ENCODE measurements around the gene NEU3. TPM values are rescaled to one million over a fixed set of nuclear protein-coding genes. Genes with fewer than 3 reads are reported as not detected.

Gene NEU3
- total and polyA plus RNA-seq, 2 of the 13 experiments (the other 11 are each of a cell fraction or from before 2014, with no cell fraction given): 6.3 to 15.3 TPM

GRCh38 chr11:75031771-75032549 is 43.2 kb downstream of the NEU3 start (continued):
- 0 out of 2 replicates have a peak, but pooled peaks have one; percentile 34 for TF ChIP-seq CAMTA2 (CRISPR knock-in tag; IDR thresholded peaks at IDR 0.05; ENCODE audit: borderline replicate concordance)
- no peak for TF ChIP-seq FIP1L1 (IDR thresholded peaks at IDR 0.05; ENCODE audit: borderline replicate concordance, insufficient read depth, low read depth, low read length)
- TF ChIP-seq STAT6 (CRISPR knock-in tag; IDR thresholded peaks at IDR 0.05; ENCODE audit: borderline replicate concordance): no peak
- TF ChIP-seq HOXA5 (CRISPR knock-in tag; IDR thresholded peaks at IDR 0.05): no peak
- peak; percentile 23; the same call in 1 of the 2 replicates for TF ChIP-seq ZNF350 (CRISPR knock-in tag; IDR thresholded peaks at IDR 0.05; ENCODE audit: borderline replicate concordance, low read depth)
- 0 out of 2 replicates have a peak, but pooled peaks have one; percentile 46 for TF ChIP-seq KDM5B (CRISPR knock-in tag; IDR thresholded peaks at IDR 0.05; ENCODE audit: borderline replicate concordance)

GRCh38 chr11:75032550-75032935 is 43.8 kb downstream of the NEU3 start:
- intact Hi-C loops (cut with micrococcal nuclease; ENCODE audit: unreplicated experiment): loop anchor here (1.0 to 5.0 kb wide), 2 partner anchors 103 to 110 kb away; no protein-coding TSS in a partner anchor
- Histone ChIP-seq H3K9me3 (ENCODE audit: low read length) (no peaks in the 10 kb centered on the region), H3K27ac (ENCODE audit: extremely low read length, insufficient read depth, low read length) (no peak overlapping the region), H2AFZ (ENCODE audit: low read length) (no peak overlapping the region), H3K4me1 (ENCODE audit: insufficient read depth, low read length) (peaks cover 18% of the 10 kb centered on the region), H3K4me3 (replicated peaks in 1 of 3; ENCODE audit: insufficient read depth in 1 of 3, low read depth in 2 of 3, low read length in 3 of 3) (no peak overlapping the region), H3K27me3 (ENCODE audit: control insufficient read depth in 1 of 2, insufficient read depth in 2 of 2, low read length in 2 of 2) (no peaks in the 10 kb centered on the region; a peak in 1 of 5 replicates), H4K20me1 (ENCODE audit: insufficient read depth, low read length) (no peaks in the 10 kb centered on the region), H3K9ac (ENCODE audit: insufficient read depth, low read depth, low read length) (no peak overlapping the region), H3K79me2 (ENCODE audit: insufficient read depth, low read length) (no peaks in the 10 kb centered on the region), H3K36me3 (replicated peaks in 1 of 2; ENCODE audit: control insufficient read depth in 1 of 2, insufficient read depth in 2 of 2, low read length in 2 of 2) (no peaks in the 10 kb centered on the region), H3K4me2 (ENCODE audit: low read depth, low read length) (no peak overlapping the region)
- in situ Hi-C loops (cut with HindIII; ENCODE audit: extremely low pct_ligation_motif_present, low pct_unique_long_range_greater_than_20kb): no loop called here
- no peak for ATAC-seq
- no peak for DNase-seq (ENCODE audit: low spot score)
- ChIA-PET POLR2A (no interaction called here), CTCF (ENCODE audit: low intra/inter-chr PET ratio, low total read pairs) (interaction anchor here (1.2 to 3.8 kb wide), 4 partner anchors 10 to 216 kb away, joined by 3 to 39 read pairs (median 8); no protein-coding TSS in a partner anchor)
- 52% methylated on average over 3 of the region's 3 CpGs for WGBS (ENCODE audit: low lambda C conversion rate)
- no peak for FAIRE-seq
- no TSS peak for BruUV-seq (replicated peaks)
- no peak for TF ChIP-seq FIP1L1 (IDR thresholded peaks at IDR 0.05; ENCODE audit: borderline replicate concordance, insufficient read depth, low read depth, low read length)
- TF ChIP-seq HMGXB3 (CRISPR knock-in tag; IDR thresholded peaks at IDR 0.05; ENCODE audit: borderline replicate concordance): no peak
- TF ChIP-seq ZNF317 (CRISPR knock-in tag; IDR thresholded peaks at IDR 0.05): no peak
- no peak for TF ChIP-seq ZNF883 (CRISPR knock-in tag; IDR thresholded peaks at IDR 0.05; ENCODE audit: not compliant biosample characterization)
- no peak for TF ChIP-seq MYNN (CRISPR knock-in tag; IDR thresholded peaks at IDR 0.05; ENCODE audit: low read depth)
- no peak for TF ChIP-seq EHMT2 (IDR thresholded peaks at IDR 0.05; ENCODE audit: borderline replicate concordance, low read depth, low read length)
